K562 (cell line): ENCODE results near the gene TMEM132E. TPM values are rescaled to one million over a fixed set of nuclear protein-coding genes. Genes with fewer than 3 reads are reported as not detected.

ENCODE experiments used
- ATAC-seq: fragments of 200-7000 bp; cut with Tn5 transposase; 3 replicates; pipeline ENCODE4 v1.9.1; 2020; ENCODE audit warnings: moderate library complexity
- BruUV-seq: library from RNA; stranded (reverse); fragments of 400-500 nt; replicated peaks from 2 replicates; lab custom pipeline; 2021; lab: Mats Ljungman, UMichigan
- CTCF ChIA-PET: fragments of 300-600 bp; formaldehyde crosslinking; extraction: SDS; loops from one replicate; lab custom pipeline; 2021; ENCODE audit warnings: low intra/inter-chr PET ratio; lab: Yijun Ruan, JAX
- POLR2A ChIA-PET: fragments of 300-600, 350-650 bp; sonication (Branson Sonifier 250); formaldehyde crosslinking; extraction: SDS; loops from one replicate; lab custom pipeline; 2021; ENCODE audit warnings: antibody characterized with exemption, inconsistent platforms; lab: Yijun Ruan, JAX
- DNase-seq, 4 experiments: peaks; one replicate each; pipeline versions ENCODE4 v3.0.0 to v3.0.0-alpha.2; 2011 to 2018; ENCODE audit warnings: low spot score in 3 of 4, mixed read lengths in 3 of 4; ENCODE audit errors: extremely low read depth in 1 of 4
- FAIRE-seq: peaks from 2 replicates; lab custom pipeline; 2011; peaks lifted over from hg19 to GRCh38; lab: Jason Lieb, UNC
- H2AFZ ChIP-seq: 2 replicates; pipeline ENCODE4 v1.6.0; 2011; ENCODE audit warnings: low read depth, low read length, control low read depth, inconsistent platforms
- H3K27ac ChIP-seq: fragments of 200-600 bp; 3 replicates; pipeline ENCODE4 v1.8.0; 2011; ENCODE audit warnings: low read depth, mild to moderate bottlenecking, control low read depth, inconsistent platforms, low read length, moderate library complexity, mixed read lengths; ENCODE audit errors: extremely low read depth
- H3K27me3 ChIP-seq, 2 experiments: fragments of 300-600 bp in 1 of 2; 2 replicates in 1 of 2; 3 replicates in 1 of 2; pipeline versions ENCODE4 v1.6.0 to v1.8.0; 2011; ENCODE audit warnings: inconsistent platforms in 2 of 2, low read length in 2 of 2, mild to moderate bottlenecking in 1 of 2, mixed read lengths in 1 of 2, moderate library complexity in 1 of 2; ENCODE audit not compliant: control insufficient read depth in 2 of 2, insufficient read depth in 2 of 2
- H3K36me3 ChIP-seq: fragments of 300-600 bp; 3 replicates; pipeline ENCODE4 v1.8.0; 2011; ENCODE audit warnings: mild to moderate bottlenecking, low read length, inconsistent platforms; ENCODE audit not compliant: control insufficient read depth, insufficient read depth
- H3K4me1 ChIP-seq, 2 experiments: fragments of 200-600 bp in 1 of 2; replicated peaks in 1 of 2; 2 replicates in 1 of 2; 3 replicates in 1 of 2; pipeline versions ENCODE4 v1.5.1 to v1.8.0; 2011; ENCODE audit warnings: inconsistent platforms in 2 of 2, low read length in 2 of 2, mild to moderate bottlenecking in 1 of 2, mixed read lengths in 1 of 2, moderate library complexity in 1 of 2; ENCODE audit not compliant: control insufficient read depth in 2 of 2, insufficient read depth in 2 of 2
- H3K4me2 ChIP-seq: 2 replicates; pipeline ENCODE4 v1.6.1; 2011; ENCODE audit warnings: low read length, control low read depth, inconsistent platforms, mixed read lengths; ENCODE audit not compliant: insufficient read depth
- H3K4me3 ChIP-seq: fragments of 200-600 bp; sonication (generic), shearing (Covaris generic); 2 replicates; pipeline ENCODE4 v1.5.1; 2016; ENCODE audit warnings: control low read depth, inconsistent platforms
- H3K79me2 ChIP-seq: fragments of 200-600 bp; 3 replicates; pipeline ENCODE4 v1.8.0; 2011; ENCODE audit warnings: low read length, inconsistent platforms; ENCODE audit not compliant: control insufficient read depth, insufficient read depth
- H3K9ac ChIP-seq, 2 experiments: 2 replicates each; pipeline versions ENCODE4 v1.6.0 to v1.6.1; 2011; ENCODE audit warnings: low read depth in 2 of 2, low read length in 2 of 2, control low read depth in 1 of 2, inconsistent platforms in 1 of 2, mild to moderate bottlenecking in 1 of 2, mixed read lengths in 1 of 2; ENCODE audit not compliant: insufficient read depth in 1 of 2
- H3K9me1 ChIP-seq: one replicate; pipeline ENCODE4 v1.6.0; 2011; ENCODE audit warnings: inconsistent platforms, mild to moderate bottlenecking, low read length, moderate library complexity; ENCODE audit not compliant: control insufficient read depth, insufficient read depth
- H3K9me3 ChIP-seq: replicated peaks from 2 replicates; pipeline ENCODE4 v1.5.1; 2011; ENCODE audit warnings: low read depth, low read length, inconsistent platforms; ENCODE audit not compliant: control insufficient read depth, insufficient read depth
- H4K20me1 ChIP-seq: replicated peaks from 2 replicates; pipeline ENCODE4 v1.6.1; 2011; ENCODE audit warnings: low read length, inconsistent platforms, mixed read lengths; ENCODE audit not compliant: control insufficient read depth, insufficient read depth
- CHAMP1 ChIP-seq: fragments of 450-650 bp; IDR thresholded peaks from 2 replicates; pipeline ENCODE4 v1.6.1; 2016; ENCODE audit warnings: mild to moderate bottlenecking
- FOXA3 ChIP-seq, 2 experiments: fragments of 450-650 bp in 1 of 2; sonication (generic) in 1 of 2; formaldehyde crosslinking; IDR thresholded peaks in 1 of 2; conservative IDR thresholded peaks in 1 of 2; 2 replicates each; pipeline versions ENCODE4 v1.4.0 to v1.8.0; 2020 to 2022; ENCODE audit warnings: mild to moderate bottlenecking in 2 of 2, missing genetic modification reagents in 1 of 2
- GATAD2B ChIP-seq: fragments of 450-650 bp; IDR thresholded peaks from 2 replicates; pipeline ENCODE4 v1.6.1; 2017; ENCODE audit warnings: mild to moderate bottlenecking, borderline replicate concordance
- IFI16 ChIP-seq: fragments of 250-450 bp; sonication (Bioruptor Pico); IDR thresholded peaks from 2 replicates; pipeline ENCODE4 v2.1.2; 2022; ENCODE audit warnings: mild to moderate bottlenecking, inconsistent platforms
- ZEB2 ChIP-seq: fragments of 450-650 bp; IDR thresholded peaks from 2 replicates; pipeline ENCODE4 v1.6.1; 2016
- ZNF253 ChIP-seq: fragments of 250-450 bp; sonication (Bioruptor Pico); conservative IDR thresholded peaks from 2 replicates; pipeline ENCODE4 v1.6.1; 2021; ENCODE audit warnings: mild to moderate bottlenecking
- WGBS: fragments of 100-300 bp; shearing (Covaris generic); methylation state at CpG from one replicate; pipeline ENCODE4 v1.1.6; 2016; ENCODE audit warnings: low coverage, mixed read lengths; ENCODE audit not compliant: insufficient coverage; ENCODE audit errors: missing lambda C conversion rate; 5-methylcytosine and 5-hydroxymethylcytosine counted together
- in situ Hi-C: fragments of 300-500 bp; cut with MboI; formaldehyde crosslinking; loops from 4 replicates; pipeline ENCODE4 v1.15.0; 2018; ENCODE audit warnings: inconsistent platforms, mixed read lengths
- intact Hi-C: fragments of 100-400 bp; cut with micrococcal nuclease; formaldehyde crosslinking; loops from 2 replicates; pipeline ENCODE4 v1.14.2; 2022
- polyA plus RNA-seq, 8 experiments: library from polyadenylated mRNA; depleted of rRNA in 4 of 8; stranded (reverse) in 5 of 8; unstranded in 3 of 8; fragments of >200 nt; fragmentation: Nextera tagmentation in 2 of 8; fragmentation: Illumina TruSeq in 1 of 8; extraction: Ambion mirVana in 2 of 8; extraction: Trizol in 1 of 8; gene quantifications; 2 replicates each; pipeline versions ENCODE4 v1.2.1 to v1.2.3, GENCODE V29; 2011 to 2014; ENCODE audit warnings: inconsistent platforms in 1 of 8, missing spikeins in 1 of 8
- total RNA-seq, 7 experiments: library from RNA; depleted of rRNA in 6 of 7; stranded (reverse); fragments of >200 nt in 6 of 7; fragmentation: Illumina TruSeq in 2 of 7; extraction: Trizol in 2 of 7; gene quantifications; 2 replicates each; pipeline versions ENCODE4 v1.2.1 to v1.2.3, GENCODE V29; 2011 to 2021; ENCODE audit warnings: low replicate concordance in 1 of 7
- TF ChIP-seq, protein P1 (sequence below): fragments of 250-450 bp; sonication (Bioruptor Pico); IDR thresholded peaks from 2 replicates; pipeline ENCODE4 v1.4.0; 2020

TMEM132E gene
- total and polyA plus RNA-seq, 9 of the 15 experiments (the other 6 are each of a cell fraction or from before 2014, with no cell fraction given): not detected

GRCh38 chr17:34586346-34586846 is 7.0 kb downstream of the TMEM132E start:
- ATAC-seq: no peak
- no peak overlapping the region for H3K4me2 ChIP-seq
- in situ Hi-C loops: no loop called here
- BruUV-seq: no TSS peak
- no peaks in the 10 kb centered on the region for H3K9me3 ChIP-seq
- FAIRE-seq: no peak
- no peak for DNase-seq
- no peak overlapping the region for H3K9ac ChIP-seq
- peaks cover 15% of the 10 kb centered on the region; the same call in 1 of the 2 replicates for H4K20me1 ChIP-seq
- 2% methylated on average over 3 of the region's 3 CpGs for WGBS
- no peak overlapping the region for H2AFZ ChIP-seq
- ChIA-PET CTCF (interaction anchor here (0.6 kb wide), 1 partner anchor 359 kb away, joined by 7 read pairs; no protein-coding TSS in a partner anchor), POLR2A (interaction anchor here (0.5 kb wide), 2 partner anchors 11 to 19 kb away, joined by 3 read pairs; no protein-coding TSS in a partner anchor)
- H3K27me3 ChIP-seq: peaks cover 0 to 40% of the 10 kb centered on the region in 2 experiments; a peak in 2 of 5 replicates
- H3K79me2 ChIP-seq: no peaks in the 10 kb centered on the region
- H3K4me1 ChIP-seq: no peaks in the 10 kb centered on the region
- intact Hi-C loops: no loop called here
- H3K27ac ChIP-seq: no peak overlapping the region
- no peak overlapping the region for H3K4me3 ChIP-seq
- H3K36me3 ChIP-seq: no peaks in the 10 kb centered on the region
- TF ChIP-seq ZNF253: no peak
- no peak for TF ChIP-seq FOXA3 (CRISPR knock-in tag; conservative IDR thresholded peaks at IDR 0.05 in 1 of 2, IDR thresholded peaks at IDR 0.05 in 1 of 2)
- TF ChIP-seq GATAD2B: no peak
- no peaks in the 10 kb centered on the region for H3K9me1 ChIP-seq

DNA sequence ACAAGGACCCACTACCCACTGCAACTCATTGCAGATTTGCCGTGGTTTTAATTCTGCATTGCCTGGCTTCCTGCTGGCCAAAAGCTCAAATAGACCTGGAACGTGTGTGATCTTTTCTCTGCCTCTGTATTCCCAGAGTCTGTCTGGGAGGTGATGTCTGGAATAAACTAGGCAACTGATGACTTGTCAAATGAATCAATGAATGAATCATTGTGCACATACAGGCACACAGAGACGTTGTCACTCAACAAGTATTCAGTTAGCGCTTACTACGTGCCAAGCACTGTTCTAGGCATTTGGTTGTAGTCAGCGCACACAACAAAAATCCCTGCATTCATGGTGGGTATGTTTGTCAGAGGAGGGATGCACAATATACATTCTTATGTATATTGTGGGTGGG is 8.9 kb downstream of the TMEM132E start:
- no peak for ATAC-seq
- Histone ChIP-seq H3K4me2 (no peak overlapping the region), H2AFZ (no peak overlapping the region), H3K36me3 (no peaks in the 10 kb centered on the region), H3K4me3 (no peak overlapping the region), H3K27me3 (peaks cover 0 to 29% of the 10 kb centered on the region in 2 experiments; a peak in 2 of 5 replicates), H3K9me3 (no peaks in the 10 kb centered on the region), H3K9ac (no peak overlapping the region), H3K79me2 (no peaks in the 10 kb centered on the region), H4K20me1 (peaks cover 10% of the 10 kb centered on the region; the same call in 1 of the 2 replicates), H3K27ac (no peak overlapping the region), H3K4me1 (no peaks in the 10 kb centered on the region), H3K9me1 (no peaks in the 10 kb centered on the region)
- in situ Hi-C loops: no loop called here
- no peak for FAIRE-seq
- WGBS: 2% methylated on average over 6 of the region's 6 CpGs
- ChIA-PET POLR2A (no interaction called here), CTCF (interaction anchor here (0.5 kb wide), 1 partner anchor 532 kb away, joined by 4 read pairs; the partner anchor contains the start of gene RAD51D)
- BruUV-seq: no TSS peak
- intact Hi-C loops: no loop called here
- DNase-seq: no peak
- TF ChIP-seq IFI16: no peak
- TF ChIP-seq ZEB2: no peak
- TF ChIP-seq, protein P1, sequence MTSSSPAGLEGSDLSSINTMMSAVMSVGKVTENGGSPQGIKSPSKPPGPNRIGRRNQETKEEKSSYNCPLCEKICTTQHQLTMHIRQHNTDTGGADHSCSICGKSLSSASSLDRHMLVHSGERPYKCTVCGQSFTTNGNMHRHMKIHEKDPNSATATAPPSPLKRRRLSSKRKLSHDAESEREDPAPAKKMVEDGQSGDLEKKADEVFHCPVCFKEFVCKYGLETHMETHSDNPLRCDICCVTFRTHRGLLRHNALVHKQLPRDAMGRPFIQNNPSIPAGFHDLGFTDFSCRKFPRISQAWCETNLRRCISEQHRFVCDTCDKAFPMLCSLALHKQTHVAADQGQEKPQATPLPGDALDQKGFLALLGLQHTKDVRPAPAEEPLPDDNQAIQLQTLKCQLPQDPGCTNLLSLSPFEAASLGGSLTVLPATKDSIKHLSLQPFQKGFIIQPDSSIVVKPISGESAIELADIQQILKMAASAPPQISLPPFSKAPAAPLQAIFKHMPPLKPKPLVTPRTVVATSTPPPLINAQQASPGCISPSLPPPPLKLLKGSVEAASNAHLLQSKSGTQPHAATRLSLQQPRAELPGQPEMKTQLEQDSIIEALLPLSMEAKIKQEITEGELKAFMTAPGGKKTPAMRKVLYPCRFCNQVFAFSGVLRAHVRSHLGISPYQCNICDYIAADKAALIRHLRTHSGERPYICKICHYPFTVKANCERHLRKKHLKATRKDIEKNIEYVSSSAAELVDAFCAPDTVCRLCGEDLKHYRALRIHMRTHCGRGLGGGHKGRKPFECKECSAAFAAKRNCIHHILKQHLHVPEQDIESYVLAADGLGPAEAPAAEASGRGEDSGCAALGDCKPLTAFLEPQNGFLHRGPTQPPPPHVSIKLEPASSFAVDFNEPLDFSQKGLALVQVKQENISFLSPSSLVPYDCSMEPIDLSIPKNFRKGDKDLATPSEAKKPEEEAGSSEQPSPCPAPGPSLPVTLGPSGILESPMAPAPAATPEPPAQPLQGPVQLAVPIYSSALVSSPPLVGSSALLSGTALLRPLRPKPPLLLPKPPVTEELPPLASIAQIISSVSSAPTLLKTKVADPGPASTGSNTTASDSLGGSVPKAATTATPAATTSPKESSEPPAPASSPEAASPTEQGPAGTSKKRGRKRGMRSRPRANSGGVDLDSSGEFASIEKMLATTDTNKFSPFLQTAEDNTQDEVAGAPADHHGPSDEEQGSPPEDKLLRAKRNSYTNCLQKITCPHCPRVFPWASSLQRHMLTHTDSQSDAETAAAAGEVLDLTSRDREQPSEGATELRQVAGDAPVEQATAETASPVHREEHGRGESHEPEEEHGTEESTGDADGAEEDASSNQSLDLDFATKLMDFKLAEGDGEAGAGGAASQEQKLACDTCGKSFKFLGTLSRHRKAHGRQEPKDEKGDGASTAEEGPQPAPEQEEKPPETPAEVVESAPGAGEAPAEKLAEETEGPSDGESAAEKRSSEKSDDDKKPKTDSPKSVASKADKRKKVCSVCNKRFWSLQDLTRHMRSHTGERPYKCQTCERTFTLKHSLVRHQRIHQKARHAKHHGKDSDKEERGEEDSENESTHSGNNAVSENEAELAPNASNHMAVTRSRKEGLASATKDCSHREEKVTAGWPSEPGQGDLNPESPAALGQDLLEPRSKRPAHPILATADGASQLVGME (CRISPR knock-in tag): no peak
- TF ChIP-seq CHAMP1: no peak
